Measurements from ENCODE around the gene TGM1. TPM values are rescaled to one million over a fixed set of nuclear protein-coding genes. Genes with fewer than 3 reads are reported as not detected.

TGM1 gene
- total and polyA plus RNA-seq, 7 experiments from 2014 or later, result 4.8 to 12.9 (median 7.1) TPM; not detected in 2

GRCh38 chr14:24281636-24282035 is 18.7 kb upstream of the TGM1 start:
- H3K27ac Mint-ChIP-seq, result peak overlapping the region in 3 of 9 donors; percentile 50 to 70 (median 63)
- ChIA-PET CTCF (interaction anchor here (1.7 kb wide), 1 partner anchor 26 kb away, joined by 5 read pairs; the partner anchor contains the start of gene CIDEB), POLR2A (interaction anchor here (0.6 to 1.0 kb wide), 3 partner anchors 10 to 38 kb away, joined by 3 read pairs; partner anchors contain the start of gene RABGGTA)
- H3K9me3 ChIP-seq (ENCODE audit: control insufficient read depth in 2 of 3, low read length in 3 of 3), result no peaks in the 10 kb centered on the region
- H3K4me3 ChIP-seq (ENCODE audit: low read length), result no peak overlapping the region
- peaks cover 0 to 3% (median 0%) of the 10 kb centered on the region in 11 donors for H3K9me3 Mint-ChIP-seq
- DNase-seq, result no peak
- H3K36me3 ChIP-seq (ENCODE audit: control insufficient read depth in 2 of 3, insufficient read depth in 3 of 3, low read length in 3 of 3), result no peaks in the 10 kb centered on the region
- H3K36me3 Mint-ChIP-seq, result peaks cover 0 to 6% (median 0%) of the 10 kb centered on the region in 5 donors
- peaks cover 0 to 2% (median 0%) of the 10 kb centered on the region in 5 donors for H3K27me3 Mint-ChIP-seq
- peaks cover 25 to 35% (median 32%) of the 10 kb centered on the region in 7 donors for H3K4me1 Mint-ChIP-seq
- H3K4me1 ChIP-seq (ENCODE audit: control insufficient read depth in 2 of 2, insufficient read depth in 2 of 2, low read length in 2 of 2), result peaks cover 6 to 14% of the 10 kb centered on the region in 2 donors
- H3K27me3 ChIP-seq (ENCODE audit: control insufficient read depth in 2 of 2, insufficient read depth in 2 of 2, low read length in 2 of 2), result no peaks in the 10 kb centered on the region
- no peak overlapping the region for H3K4me3 Mint-ChIP-seq
- H3K27ac ChIP-seq (ENCODE audit: low read depth, low read length), result no peak overlapping the region
- intact Hi-C loops (cut with micrococcal nuclease), result no loop called here
- ATAC-seq, result no peak

- ATAC-seq (no peak), DNase-seq (no peak)
- ChIA-PET CTCF (interaction anchor here (0.8 to 2.5 kb wide), 3 partner anchors 9 to 38 kb away, joined by 3 to 17 read pairs (median 4); partner anchors contain the start of genes DHRS1, NOP9 and TINF2), POLR2A (interaction anchor here (0.8 to 1.0 kb wide), 3 partner anchors 9 to 58 kb away, joined by 3 to 4 read pairs (median 3); partner anchors contain the start of gene RABGGTA)
- peaks cover 6 to 14% of the 10 kb centered on the region in 2 donors for H3K4me1 ChIP-seq (ENCODE audit: control insufficient read depth in 2 of 2, insufficient read depth in 2 of 2, low read length in 2 of 2)
- H3K36me3 ChIP-seq (ENCODE audit: control insufficient read depth in 2 of 3, insufficient read depth in 3 of 3, low read length in 3 of 3), result no peaks in the 10 kb centered on the region
- Mint-ChIP-seq H3K9me3 (peaks cover 0 to 3% (median 0%) of the 10 kb centered on the region in 11 donors), H3K27ac (peak overlapping the region in 3 of 9 donors; percentile 63 to 91 (median 70)), H3K4me1 (peaks cover 25 to 35% (median 31%) of the 10 kb centered on the region in 7 donors), H3K4me3 (no peak overlapping the region), H3K27me3 (no peaks in the 10 kb centered on the region), H3K36me3 (peaks cover 0 to 6% (median 0%) of the 10 kb centered on the region in 5 donors)
- H3K4me3 ChIP-seq (ENCODE audit: low read length), result no peak overlapping the region
- intact Hi-C loops (cut with micrococcal nuclease), result no loop called here
- no peaks in the 10 kb centered on the region for H3K9me3 ChIP-seq (ENCODE audit: control insufficient read depth in 2 of 3, low read length in 3 of 3)
- H3K27ac ChIP-seq (ENCODE audit: low read depth, low read length), result no peak overlapping the region
- no peaks in the 10 kb centered on the region for H3K27me3 ChIP-seq (ENCODE audit: control insufficient read depth in 2 of 2, insufficient read depth in 2 of 2, low read length in 2 of 2)
Measured at GRCh38 chr14:24280797-24281460, 18.0 kb upstream of the TGM1 start.

DNA sequence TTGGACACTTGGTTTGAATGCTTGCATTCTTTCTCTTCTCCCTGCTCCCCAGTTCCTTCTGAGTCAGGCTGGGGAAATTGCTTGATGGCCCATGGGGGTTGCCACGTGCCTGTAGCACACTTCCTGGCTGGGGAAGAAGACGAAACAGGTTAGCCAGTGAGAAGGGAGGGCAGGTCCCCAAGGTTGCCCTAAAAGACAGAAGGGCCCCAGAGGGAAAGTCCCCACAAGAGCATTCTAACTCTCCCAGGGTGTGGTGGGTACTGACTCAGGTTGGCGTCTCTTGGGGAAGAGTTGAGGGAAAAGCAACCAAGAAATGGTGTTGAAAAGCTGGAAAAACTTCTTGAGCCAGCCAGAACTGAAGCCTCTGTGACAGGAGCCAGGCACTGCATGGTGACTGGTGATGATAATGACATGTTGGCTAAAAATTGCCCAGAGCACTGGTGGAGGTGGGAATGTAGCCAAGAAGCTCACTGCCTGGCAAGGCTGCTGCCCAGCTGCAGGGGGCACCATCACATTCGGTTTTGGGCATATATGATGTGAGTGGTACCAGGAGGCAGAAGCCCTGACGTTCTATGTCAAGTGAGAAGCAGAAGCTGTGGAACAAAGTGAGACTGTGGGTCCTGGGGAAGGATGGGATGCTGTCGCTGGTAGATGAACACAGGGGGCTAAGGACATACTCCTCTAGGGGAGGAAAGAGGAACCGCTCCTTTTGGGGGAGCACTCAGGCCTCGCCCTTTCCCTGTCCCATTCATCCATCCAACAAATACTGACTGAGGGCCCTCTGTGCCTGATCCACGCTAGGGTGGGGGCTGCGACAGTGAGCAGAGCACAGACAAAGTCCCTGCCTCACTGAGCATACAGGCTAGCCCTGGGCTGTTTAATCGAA is 16.6 kb upstream of the TGM1 start:
- no peak overlapping the region for H3K4me3 ChIP-seq (ENCODE audit: low read length)
- H3K27ac Mint-ChIP-seq, result peak overlapping the region; percentile 65 to 91 (median 76)
- no peaks in the 10 kb centered on the region for H3K36me3 ChIP-seq (ENCODE audit: control insufficient read depth in 2 of 3, insufficient read depth in 3 of 3, low read length in 3 of 3)
- DNase-seq (peak; percentile 17 to 69 (median 41)), ATAC-seq (peak; percentile 85)
- ChIA-PET POLR2A (interaction anchor here (1.4 to 2.0 kb wide), 3 partner anchors 9 to 45 kb away, joined by 3 to 7 read pairs (median 4); partner anchors contain the start of genes RABGGTA and TINF2), CTCF (interaction anchor here (0.6 to 2.5 kb wide), 6 partner anchors 10 to 708 kb away, joined by 3 to 17 read pairs (median 4); partner anchors contain the start of genes CIDEB, DHRS1, LTB4R2 and NOP9)
- H3K27me3 Mint-ChIP-seq, result no peaks in the 10 kb centered on the region
- peak overlapping the region; percentile 56 for H3K27ac ChIP-seq (ENCODE audit: low read depth, low read length)
- peaks cover 0 to 6% (median 0%) of the 10 kb centered on the region in 5 donors for H3K36me3 Mint-ChIP-seq
- H3K9me3 Mint-ChIP-seq, result peaks cover 0 to 3% (median 0%) of the 10 kb centered on the region in 11 donors
- no peaks in the 10 kb centered on the region for H3K9me3 ChIP-seq (ENCODE audit: control insufficient read depth in 2 of 3, low read length in 3 of 3)
- H3K4me1 ChIP-seq (ENCODE audit: control insufficient read depth in 2 of 2, insufficient read depth in 2 of 2, low read length in 2 of 2), result peaks cover 6 to 15% of the 10 kb centered on the region in 2 donors
- H3K4me3 Mint-ChIP-seq, result peak overlapping the region in 9 of 10 donors; percentile 12 to 54 (median 34)
- H3K4me1 Mint-ChIP-seq, result peaks cover 29 to 41% (median 36%) of the 10 kb centered on the region in 7 donors
- no peaks in the 10 kb centered on the region for H3K27me3 ChIP-seq (ENCODE audit: control insufficient read depth in 2 of 2, insufficient read depth in 2 of 2, low read length in 2 of 2)
- intact Hi-C loops (cut with micrococcal nuclease), result loop anchor here in 1 of 2 donors (1.0 kb wide), 2 partner anchors 8 to 18 kb away; partner anchors contain the start of gene RABGGTA

DNA sequence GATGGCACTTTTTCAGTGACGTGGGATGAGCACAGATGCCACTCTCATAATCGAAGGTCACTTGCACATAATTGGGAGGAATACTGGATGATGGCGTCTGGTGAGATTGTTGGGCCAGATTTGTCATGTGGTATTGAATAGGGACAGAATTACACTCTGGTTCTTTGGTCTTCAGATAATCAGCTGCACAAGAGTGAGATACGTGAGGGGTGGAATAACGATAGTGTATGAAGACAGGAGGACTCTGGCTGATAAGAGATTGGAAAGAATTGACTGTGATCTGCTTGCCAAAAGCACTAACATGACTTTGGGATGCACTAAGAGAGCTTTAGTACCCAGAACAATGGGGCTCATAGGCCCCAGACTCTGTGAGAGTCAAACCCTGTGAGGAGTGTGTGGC is 15.4 kb upstream of the TGM1 start:
- peaks cover 40 to 51% (median 45%) of the 10 kb centered on the region in 7 donors for H3K4me1 Mint-ChIP-seq
- POLR2A ChIA-PET, result interaction anchor here (0.5 to 2.0 kb wide), 4 partner anchors 18 to 164 kb away, joined by 3 to 7 read pairs (median 4); partner anchors contain the start of genes DCAF11, DHRS1, NOP9 and NRL
- H3K4me1 ChIP-seq (ENCODE audit: control insufficient read depth in 2 of 2, insufficient read depth in 2 of 2, low read length in 2 of 2), result peaks cover 6 to 25% of the 10 kb centered on the region in 2 donors
- CTCF ChIA-PET, result interaction anchor here (0.6 to 2.5 kb wide), 2 partner anchors 20 to 136 kb away, joined by 3 to 17 read pairs; partner anchors contain the start of genes DHRS1 and NOP9
- no peak overlapping the region for H3K27ac ChIP-seq (ENCODE audit: low read depth, low read length)
- peaks cover 0 to 3% (median 0%) of the 10 kb centered on the region in 11 donors for H3K9me3 Mint-ChIP-seq
- no peaks in the 10 kb centered on the region for H3K27me3 Mint-ChIP-seq
- H3K36me3 Mint-ChIP-seq, result peaks cover 0 to 6% (median 0%) of the 10 kb centered on the region in 5 donors
- intact Hi-C loops (cut with micrococcal nuclease), result no loop called here
- no peaks in the 10 kb centered on the region for H3K27me3 ChIP-seq (ENCODE audit: control insufficient read depth in 2 of 2, insufficient read depth in 2 of 2, low read length in 2 of 2)
- no peak for DNase-seq
- H3K4me3 Mint-ChIP-seq, result peak overlapping the region in 6 of 10 donors; percentile 4 to 51 (median 14)
- no peak overlapping the region for H3K4me3 ChIP-seq (ENCODE audit: low read length)
- no peak for ATAC-seq
- peak overlapping the region; percentile 5 to 85 (median 63) for H3K27ac Mint-ChIP-seq
- H3K36me3 ChIP-seq (ENCODE audit: control insufficient read depth in 2 of 3, insufficient read depth in 3 of 3, low read length in 3 of 3), result no peaks in the 10 kb centered on the region
- no peaks in the 10 kb centered on the region for H3K9me3 ChIP-seq (ENCODE audit: control insufficient read depth in 2 of 3, low read length in 3 of 3)

DNA sequence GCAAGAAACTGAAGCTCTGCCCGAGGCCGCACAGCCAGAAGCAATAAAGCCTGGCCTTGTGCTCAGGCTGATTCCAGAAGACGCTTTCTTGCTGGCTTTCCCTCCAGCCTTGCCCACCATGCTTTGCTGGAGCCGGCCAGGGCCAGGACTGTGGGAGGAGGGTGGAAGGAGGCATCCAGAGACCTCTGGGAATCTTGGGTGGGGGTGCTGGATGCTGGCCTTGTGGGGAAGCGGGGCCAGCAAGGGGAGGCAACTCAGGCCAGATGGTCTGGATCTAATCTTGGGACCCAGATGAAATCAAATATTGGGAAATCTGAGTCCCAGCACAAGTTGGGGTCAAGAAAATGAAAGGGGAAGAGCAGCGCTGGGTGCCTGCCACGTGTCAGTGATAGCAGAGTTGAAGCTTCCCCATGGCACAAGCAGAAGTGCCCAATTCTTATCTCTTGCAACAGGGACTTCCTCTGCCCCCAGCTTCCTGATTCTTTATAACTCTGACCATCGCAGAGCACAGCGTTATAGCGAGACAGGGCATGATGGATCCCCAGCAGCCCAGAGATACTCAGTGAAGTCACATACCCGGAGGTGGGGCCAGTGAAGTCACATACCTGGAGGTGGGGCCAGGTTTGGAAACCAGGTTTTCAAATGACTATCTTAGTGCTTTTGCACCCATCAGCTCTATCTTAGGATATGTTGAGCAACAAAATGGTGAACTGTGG is 14.8 kb upstream of the TGM1 start:
- Mint-ChIP-seq H3K9me3 (peaks cover 0 to 3% (median 0%) of the 10 kb centered on the region in 11 donors), H3K4me1 (peaks cover 46 to 56% (median 48%) of the 10 kb centered on the region in 7 donors), H3K27ac (peak overlapping the region in 4 of 9 donors; percentile 38 to 85 (median 70)), H3K36me3 (peaks cover 0 to 6% (median 0%) of the 10 kb centered on the region in 5 donors), H3K27me3 (no peaks in the 10 kb centered on the region), H3K4me3 (no peak overlapping the region)
- no peak overlapping the region for H3K4me3 ChIP-seq (ENCODE audit: low read length)
- H3K36me3 ChIP-seq (ENCODE audit: control insufficient read depth in 2 of 3, insufficient read depth in 3 of 3, low read length in 3 of 3), result no peaks in the 10 kb centered on the region
- ATAC-seq, result peak; percentile 59
- no peaks in the 10 kb centered on the region for H3K27me3 ChIP-seq (ENCODE audit: control insufficient read depth in 2 of 2, insufficient read depth in 2 of 2, low read length in 2 of 2)
- POLR2A ChIA-PET, result interaction anchor here (0.5 to 1.5 kb wide), 5 partner anchors 20 to 163 kb away, joined by 3 to 4 read pairs (median 3); partner anchors contain the start of genes DCAF11, DHRS1, NOP9 and NRL
- DNase-seq, result no peak
- peaks cover 7 to 27% of the 10 kb centered on the region in 2 donors for H3K4me1 ChIP-seq (ENCODE audit: control insufficient read depth in 2 of 2, insufficient read depth in 2 of 2, low read length in 2 of 2)
- H3K27ac ChIP-seq (ENCODE audit: low read depth, low read length), result no peak overlapping the region
- H3K9me3 ChIP-seq (ENCODE audit: control insufficient read depth in 2 of 3, low read length in 3 of 3), result no peaks in the 10 kb centered on the region
- intact Hi-C loops (cut with micrococcal nuclease), result no loop called here
- CTCF ChIA-PET, result interaction anchor here (0.7 kb wide), 2 partner anchors 19 to 29 kb away, joined by 3 to 4 read pairs; no protein-coding TSS in a partner anchor
